Endometrial microvascular endothelial cells (primary cell): ENCODE measurements around the gene TEKT5. TPM values are rescaled to one million over a fixed set of nuclear protein-coding genes. Genes with fewer than 3 reads are reported as not detected.
"Not testable (repeated sequence)": the region's sequence is repeated elsewhere in the genome, so short reads cannot be mapped to it uniquely, and the experiment has no call there.

ENCODE experiments used
- in situ Hi-C: cut with HindIII; loops from 2 replicates; pipeline ENCODE4 v1.10.0; 2017; ENCODE audit warnings: low sequenced_read_pairs, low pct_unique_long_range_greater_than_20kb; ENCODE audit errors: inconsistent ontology term
- total RNA-seq: library from RNA; depleted of rRNA; stranded (reverse); fragments of >200 nt; gene quantifications from one replicate; pipeline ENCODE4 v1.2.3, GENCODE V29; 2015; ENCODE audit errors: inconsistent ontology term

TEKT5 gene
- total RNA-seq, 1 donor from 2014 or later: not detected

GRCh38 chr16:10692470-10692869 is 2.3 kb downstream of the TEKT5 start:
- in situ Hi-C loops: no loop called here

- in situ Hi-C loops: no loop called here
Measured at GRCh38 chr16:10688726-10689125, 6.0 kb downstream of the TEKT5 start.

GRCh38 chr16:10688291-10688690 is 6.4 kb downstream of the TEKT5 start:
- in situ Hi-C loops: no loop called here

GRCh38 chr16:10685709-10686108 is 9.0 kb downstream of the TEKT5 start:
- in situ Hi-C loops: no loop called here

- in situ Hi-C loops: no loop called here
Measured at GRCh38 chr16:10684511-10685151, 10.1 kb downstream of the TEKT5 start.

GRCh38 chr16:10683170-10683569 is 11.6 kb downstream of the TEKT5 start:
- in situ Hi-C loops: no loop called here

GRCh38 chr16:10682604-10683003 is 12.1 kb downstream of the TEKT5 start:
- in situ Hi-C loops: no loop called here

GRCh38 chr16:10681310-10682308 is 13.1 kb downstream of the TEKT5 start:
- in situ Hi-C loops: no loop called here

- in situ Hi-C loops: no loop called here
Measured at GRCh38 chr16:10679921-10680320, 14.8 kb downstream of the TEKT5 start.

- in situ Hi-C loops: not testable (repeated sequence)
Measured at GRCh38 chr16:10679441-10679840, 15.3 kb downstream of the TEKT5 start.

GRCh38 chr16:10678655-10679054 is 16.1 kb downstream of the TEKT5 start:
- in situ Hi-C loops: no loop called here

- in situ Hi-C loops: no loop called here
Measured at GRCh38 chr16:10676284-10676683, 18.4 kb downstream of the TEKT5 start.

- in situ Hi-C loops: no loop called here
Measured at GRCh38 chr16:10675861-10676260, 18.9 kb downstream of the TEKT5 start.

GRCh38 chr16:10675216-10675615 is 19.5 kb downstream of the TEKT5 start:
- in situ Hi-C loops: no loop called here

- in situ Hi-C loops: no loop called here
Measured at GRCh38 chr16:10671729-10672128, 23.0 kb downstream of the TEKT5 start.

GRCh38 chr16:10669791-10670190 is 24.9 kb downstream of the TEKT5 start:
- in situ Hi-C loops: no loop called here

GRCh38 chr16:10668322-10669045 is 26.2 kb downstream of the TEKT5 start:
- in situ Hi-C loops: no loop called here

GRCh38 chr16:10667239-10667638 is 27.5 kb downstream of the TEKT5 start:
- in situ Hi-C loops: no loop called here

GRCh38 chr16:10666291-10666690 is 28.4 kb downstream of the TEKT5 start:
- in situ Hi-C loops: no loop called here
